ENCODE measurements around the gene CREB3.

GRCh38 chr9:35714123-35714522, 18.3 kb upstream of the CREB3 start:
- TF ChIP-seq EP300 (IDR thresholded peaks at IDR 0.05), result no peak
- TF ChIP-seq CTCF (IDR thresholded peaks at IDR 0.05), result no peak
- TF ChIP-seq POLR2A (IDR thresholded peaks at IDR 0.05), result no peak

Data from upper lobe of left lung (tissue), 4 donors.